Mesenchymal stem cell (in vitro differentiated cells and primary cell): ENCODE data around the gene IL17REL. TPM values are rescaled to one million over a fixed set of nuclear protein-coding genes. Genes with fewer than 3 reads are reported as not detected.

Experiments
- DNase-seq: peaks from one replicate; pipeline ENCODE4 v3.0.0-alpha.2; 2013
- H2AFZ ChIP-seq: one replicate; pipeline ENCODE4 v1.6.1; 2013; ENCODE audit warnings: low read depth, mild to moderate bottlenecking, control low read depth, inconsistent platforms, low read length, moderate library complexity
- H2AK5ac ChIP-seq: 2 replicates; pipeline ENCODE4 v1.6.1; 2013; ENCODE audit warnings: low read length, moderate library complexity, mild to moderate bottlenecking, inconsistent platforms; ENCODE audit not compliant: severe bottlenecking
- H2BK120ac ChIP-seq: one replicate; pipeline ENCODE4 v1.6.1; 2013; ENCODE audit warnings: low read depth, mild to moderate bottlenecking, inconsistent platforms, low read length, moderate library complexity
- H2BK12ac ChIP-seq, 2 experiments: one replicate each; pipeline ENCODE4 v1.6.1; 2013; ENCODE audit warnings: inconsistent platforms in 2 of 2, low read length in 2 of 2, mild to moderate bottlenecking in 2 of 2, moderate library complexity in 2 of 2, control low read depth in 1 of 2
- H2BK15ac ChIP-seq: one replicate; pipeline ENCODE4 v1.6.1; 2013; ENCODE audit warnings: mild to moderate bottlenecking, low read depth, inconsistent platforms; ENCODE audit not compliant: poor library complexity, severe bottlenecking
- H2BK5ac ChIP-seq: 2 replicates; pipeline ENCODE4 v1.6.1; 2013; ENCODE audit warnings: low read depth, mild to moderate bottlenecking, low read length, control low read depth, inconsistent platforms; ENCODE audit not compliant: poor library complexity, severe bottlenecking
- H3K14ac ChIP-seq, 2 experiments: one replicate each; pipeline ENCODE4 v1.6.1; 2013; ENCODE audit warnings: inconsistent platforms in 2 of 2, low read length in 2 of 2, control low read depth in 1 of 2, mild to moderate bottlenecking in 1 of 2, moderate library complexity in 1 of 2
- H3K18ac ChIP-seq, 2 experiments: one replicate each; pipeline ENCODE4 v1.6.1; 2013; ENCODE audit warnings: inconsistent platforms in 2 of 2, low read length in 2 of 2, control low read depth in 1 of 2, low read depth in 1 of 2, mild to moderate bottlenecking in 1 of 2
- H3K23ac ChIP-seq, 2 experiments: one replicate each; pipeline ENCODE4 v1.6.1; 2013; ENCODE audit warnings: inconsistent platforms in 2 of 2, low read length in 2 of 2, mild to moderate bottlenecking in 2 of 2, moderate library complexity in 2 of 2, control low read depth in 1 of 2
- H3K27ac ChIP-seq: 2 replicates; pipeline ENCODE4 v1.5.1; 2013; ENCODE audit warnings: mild to moderate bottlenecking, moderate library complexity, low read length, control low read depth, inconsistent platforms; ENCODE audit not compliant: poor library complexity, severe bottlenecking
- H3K27me3 ChIP-seq, 2 experiments: 2 replicates each; pipeline versions ENCODE4 v1.6.1 to v1.7.0; 2013; ENCODE audit warnings: low read length in 2 of 2, mild to moderate bottlenecking in 2 of 2, moderate library complexity in 2 of 2, control low read depth in 1 of 2, inconsistent platforms in 1 of 2; ENCODE audit not compliant: control insufficient read depth in 1 of 2, insufficient read depth in 1 of 2
- H3K36me3 ChIP-seq, 2 experiments: 2 replicates each; pipeline versions ENCODE4 v1.6.1 to v1.7.0; 2013; ENCODE audit warnings: low read length in 2 of 2, control low read depth in 1 of 2, inconsistent platforms in 1 of 2, low read depth in 1 of 2, mild to moderate bottlenecking in 1 of 2; ENCODE audit not compliant: insufficient read depth in 2 of 2, control insufficient read depth in 1 of 2
- H3K4ac ChIP-seq, 2 experiments: one replicate each; pipeline ENCODE4 v1.6.1; 2013; ENCODE audit warnings: inconsistent platforms in 2 of 2, low read length in 2 of 2, mild to moderate bottlenecking in 2 of 2, moderate library complexity in 2 of 2, control low read depth in 1 of 2, low read depth in 1 of 2
- H3K4me1 ChIP-seq: 2 replicates; pipeline ENCODE4 v1.6.1; 2013; ENCODE audit warnings: low read depth, low read length, control low read depth; ENCODE audit not compliant: control insufficient read depth, insufficient read depth
- H3K4me2 ChIP-seq: 2 replicates; pipeline ENCODE4 v1.6.1; 2013; ENCODE audit warnings: low read length, mild to moderate bottlenecking, inconsistent platforms; ENCODE audit not compliant: poor library complexity, severe bottlenecking
- H3K4me3 ChIP-seq, 2 experiments: 2 replicates each; pipeline versions ENCODE4 v1.5.1 to v1.7.0; 2013; ENCODE audit warnings: low read length in 2 of 2, mild to moderate bottlenecking in 2 of 2, control low read depth in 1 of 2, low read depth in 1 of 2; ENCODE audit not compliant: insufficient read depth in 1 of 2
- H3K79me1 ChIP-seq: replicated peaks from 2 replicates; pipeline ENCODE4 v1.6.1; 2013; ENCODE audit warnings: mild to moderate bottlenecking, control low read depth, low read length, inconsistent platforms; ENCODE audit not compliant: poor library complexity, severe bottlenecking
- H3K9ac ChIP-seq: 2 replicates; pipeline ENCODE4 v1.7.0; 2013; ENCODE audit warnings: mild to moderate bottlenecking, low read length, moderate library complexity
- H3K9me3 ChIP-seq: 2 replicates; pipeline ENCODE4 v1.7.0; 2013; ENCODE audit warnings: mild to moderate bottlenecking, low read length; ENCODE audit not compliant: control insufficient read depth
- H4K8ac ChIP-seq: one replicate; pipeline ENCODE4 v1.6.1; 2013; ENCODE audit warnings: inconsistent platforms, mild to moderate bottlenecking, low read length, moderate library complexity
- H4K91ac ChIP-seq: one replicate; pipeline ENCODE4 v1.6.1; 2013; ENCODE audit warnings: mild to moderate bottlenecking, low read length, inconsistent platforms
- WGBS: methylation state at CpG from one replicate; pipeline ENCODE4 v1.1.7; 2013; ENCODE audit warnings: mixed read lengths; 5-methylcytosine and 5-hydroxymethylcytosine counted together
- polyA plus RNA-seq, 2 experiments: library from polyadenylated mRNA; stranded (reverse); fragments of 200-250 nt; gene quantifications; one replicate each; pipeline ENCODE4 v1.2.3, GENCODE V29; 2013

The IL17REL gene
- 0.06 TPM for polyA plus RNA-seq (2013, experiment 1 of 2)
- polyA plus RNA-seq (2013, experiment 2 of 2), result 0.08 TPM

- H2BK12ac ChIP-seq, result no peak within 1 kb of the TSS
- H3K27me3 ChIP-seq, result peaks cover 72 to 81% of the 10 kb centered on the region in 2 experiments
These were observed at the start of gene IL17REL for GRCh38 chr22:50012211-50013181. IL17REL (minus strand) TSS chr22:50012765; CDS start chr22:50012646, 119 bp downstream.

GRCh38 chr22:50061824-50062355, 49.3 kb upstream of the IL17REL start:
- H3K4ac ChIP-seq, result no peak overlapping the region
- no peak overlapping the region for H2BK12ac ChIP-seq
- H3K23ac ChIP-seq, result no peak overlapping the region
- H3K18ac ChIP-seq, result no peak overlapping the region
- DNase-seq, result no peak
- H3K4me2 ChIP-seq, result no peak overlapping the region
- H4K8ac ChIP-seq, result no peak overlapping the region
- no peak overlapping the region for H3K4me3 ChIP-seq
- peaks cover 47 to 51% of the 10 kb centered on the region in 2 experiments for H3K27me3 ChIP-seq
- no peaks in the 10 kb centered on the region for H3K36me3 ChIP-seq
- H2AFZ ChIP-seq, result no peak overlapping the region
- 83% methylated on average over 15 of the region's 17 CpGs for WGBS
- no peak overlapping the region for H2BK120ac ChIP-seq
- H3K4me1 ChIP-seq, result peaks cover 14% of the 10 kb centered on the region
- no peak overlapping the region for H4K91ac ChIP-seq
- H3K9ac ChIP-seq, result no peak overlapping the region
- no peak overlapping the region for H3K14ac ChIP-seq
- no peak overlapping the region for H2BK15ac ChIP-seq
- no peak overlapping the region for H3K27ac ChIP-seq
- H2BK5ac ChIP-seq, result no peak overlapping the region
- no peaks in the 10 kb centered on the region for H3K9me3 ChIP-seq
- no peaks in the 10 kb centered on the region for H3K79me1 ChIP-seq
- H2AK5ac ChIP-seq, result no peak overlapping the region

More at GRCh38 chr22:50012211-50013181, at the start of gene IL17REL:
- no peak within 1 kb of the TSS for H3K18ac ChIP-seq
- no peak within 1 kb of the TSS for H3K27ac ChIP-seq
- DNase-seq, result peak; percentile 27
- H3K23ac ChIP-seq, result no peak within 1 kb of the TSS
- no peak within 1 kb of the TSS for H4K8ac ChIP-seq
- no peak within 1 kb of the TSS for H3K4me2 ChIP-seq
- no peak within 1 kb of the TSS for H4K91ac ChIP-seq
- no peak within 1 kb of the TSS for H2BK15ac ChIP-seq
- H2BK5ac ChIP-seq, result no peak within 1 kb of the TSS
- H2BK120ac ChIP-seq, result no peak within 1 kb of the TSS
- H3K4ac ChIP-seq, result no peak within 1 kb of the TSS
- no peaks in the 10 kb centered on the region for H3K36me3 ChIP-seq
- no peak within 1 kb of the TSS for H3K9ac ChIP-seq
- H3K4me3 ChIP-seq, result no peak within 1 kb of the TSS
- 59% methylated on average over 28 of the region's 29 CpGs for WGBS
- H2AFZ ChIP-seq, result no peak within 1 kb of the TSS
- H3K79me1 ChIP-seq, result no peaks in the 10 kb centered on the region
- no peak within 1 kb of the TSS for H3K14ac ChIP-seq
- H2AK5ac ChIP-seq, result no peak within 1 kb of the TSS
- peaks cover 9% of the 10 kb centered on the region for H3K4me1 ChIP-seq
- no peaks in the 10 kb centered on the region for H3K9me3 ChIP-seq

GRCh38 chr22:50061141-50061823, 48.7 kb upstream of the IL17REL start:
- no peak overlapping the region for H3K4ac ChIP-seq
- no peak for DNase-seq
- no peak overlapping the region for H4K8ac ChIP-seq
- H3K4me2 ChIP-seq, result no peak overlapping the region
- H2BK15ac ChIP-seq, result no peak overlapping the region
- no peak overlapping the region for H2BK12ac ChIP-seq
- no peaks in the 10 kb centered on the region for H3K9me3 ChIP-seq
- no peak overlapping the region for H3K18ac ChIP-seq
- 83% methylated on average over 24 of the region's 27 CpGs for WGBS
- H2BK120ac ChIP-seq, result no peak overlapping the region
- H4K91ac ChIP-seq, result no peak overlapping the region
- H3K23ac ChIP-seq, result no peak overlapping the region
- no peaks in the 10 kb centered on the region for H3K79me1 ChIP-seq
- no peaks in the 10 kb centered on the region for H3K36me3 ChIP-seq
- no peak overlapping the region for H2BK5ac ChIP-seq
- no peak overlapping the region for H3K14ac ChIP-seq
- H3K4me3 ChIP-seq, result no peak overlapping the region
- H2AK5ac ChIP-seq, result no peak overlapping the region
- peaks cover 14% of the 10 kb centered on the region for H3K4me1 ChIP-seq
- no peak overlapping the region for H2AFZ ChIP-seq
- no peak overlapping the region for H3K27ac ChIP-seq
- no peak overlapping the region for H3K9ac ChIP-seq
- H3K27me3 ChIP-seq, result peaks cover 47 to 57% of the 10 kb centered on the region in 2 experiments
